Endodermal cell (in vitro differentiated cells): ENCODE results near the gene GPR183. TPM values are rescaled to one million over a fixed set of nuclear protein-coding genes. Genes with fewer than 3 reads are reported as not detected.

Source experiments
- DNase-seq: peaks from one replicate; pipeline ENCODE4 v3.0.0-alpha.2; 2017
- H3K27ac ChIP-seq: 2 replicates; pipeline ENCODE4 v1.5.1; 2013; ENCODE audit warnings: mild to moderate bottlenecking, low read depth, low read length, moderate library complexity
- H3K27me3 ChIP-seq: 2 replicates; pipeline ENCODE4 v1.6.1; 2013; ENCODE audit warnings: mild to moderate bottlenecking, low read length, moderate library complexity; ENCODE audit not compliant: insufficient read depth, control insufficient read depth, poor library complexity, severe bottlenecking
- H3K36me3 ChIP-seq: 2 replicates; pipeline ENCODE4 v1.7.0; 2013; ENCODE audit warnings: mild to moderate bottlenecking, low read length, moderate library complexity; ENCODE audit not compliant: control insufficient read depth, insufficient read depth
- H3K4me1 ChIP-seq: one replicate; pipeline ENCODE4 v1.7.0; 2013; ENCODE audit warnings: low read length; ENCODE audit not compliant: control insufficient read depth, insufficient read depth
- H3K4me3 ChIP-seq: 2 replicates; pipeline ENCODE4 v1.5.1; 2013; ENCODE audit warnings: mild to moderate bottlenecking, low read length, moderate library complexity
- H3K9ac ChIP-seq: 2 replicates; pipeline ENCODE4 v1.6.1; 2013; ENCODE audit warnings: mild to moderate bottlenecking, low read length, moderate library complexity; ENCODE audit not compliant: poor library complexity, severe bottlenecking; ENCODE audit errors: extremely low read depth
- H3K9me3 ChIP-seq: 2 replicates; pipeline ENCODE4 v1.6.1; 2013; ENCODE audit warnings: mild to moderate bottlenecking, low read length, moderate library complexity; ENCODE audit not compliant: control insufficient read depth
- H3K27ac Mint-ChIP-seq: 2 replicates; pipeline ENCODE4 v1.8.0; 2020; ENCODE audit warnings: mixed read lengths
- H3K27me3 Mint-ChIP-seq: 2 replicates; pipeline ENCODE4 v1.8.0; 2021; ENCODE audit warnings: mild to moderate bottlenecking, mixed read lengths; ENCODE audit not compliant: insufficient read depth
- H3K36me3 Mint-ChIP-seq: 2 replicates; pipeline ENCODE4 v1.8.0; 2020; ENCODE audit warnings: low read depth, mixed read lengths
- H3K4me1 Mint-ChIP-seq: 2 replicates; pipeline ENCODE4 v1.8.0; 2020; ENCODE audit warnings: mixed read lengths
- H3K4me3 Mint-ChIP-seq: 2 replicates; pipeline ENCODE4 v1.8.0; 2020; ENCODE audit warnings: mild to moderate bottlenecking, moderate library complexity, mixed read lengths
- H3K9me3 Mint-ChIP-seq: 2 replicates; pipeline ENCODE4 v1.8.0; 2020; ENCODE audit warnings: mild to moderate bottlenecking, mixed read lengths
- WGBS, 2 experiments: methylation state at CpG; one replicate each; pipeline versions ENCODE4 v1.1.5 to v1.1.7; 2013; ENCODE audit warnings: missing lambda C conversion rate in 2 of 2, mixed read lengths in 1 of 2; ENCODE audit not compliant: insufficient coverage in 1 of 2, insufficient read length in 1 of 2; 5-methylcytosine and 5-hydroxymethylcytosine counted together
- total RNA-seq, 2 donors: library from RNA; stranded (reverse); fragmentation: NEBNext Ultra II Directional in 1 of 2; extraction: Animal tissue kit (Norgen Biotek cat#: 25700) in 1 of 2; gene quantifications; 2 replicates in 1 of 2; 3 replicates in 1 of 2; pipeline ENCODE4 v1.2.1, GENCODE V29; 2021
- TF ChIP-seq, protein P1 (sequence below): fragments of 200-600 bp; sonication (generic); conservative IDR thresholded peaks from 2 replicates; pipeline ENCODE4 v1.5.0; 2021; ENCODE audit warnings: antibody characterized with exemption, mild to moderate bottlenecking

The GPR183 gene
- total RNA-seq, 2 donors from 2014 or later = 0.62 TPM; not detected in 1

DNA sequence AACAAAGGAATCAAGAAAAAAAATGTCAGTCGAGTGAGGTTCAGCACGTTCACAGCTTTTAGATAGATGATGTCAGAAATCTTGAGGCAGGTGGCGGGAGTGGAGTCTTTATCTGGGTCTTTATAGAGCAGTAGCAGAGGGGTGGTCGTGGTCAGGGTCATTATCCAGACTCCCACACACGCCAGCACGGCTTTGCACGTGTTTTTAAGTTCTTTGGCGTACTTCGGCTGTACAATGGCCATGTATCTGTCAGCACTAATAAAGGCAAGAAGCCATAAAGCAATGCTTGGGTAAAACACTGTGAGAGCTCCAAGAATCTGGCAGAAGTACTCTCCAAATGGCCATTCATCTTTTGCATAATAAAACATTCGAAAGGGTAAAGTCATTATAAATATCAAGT lies 51.9 kb downstream of the GPR183 start:
- Mint-ChIP-seq H3K36me3 (peaks cover 18% of the 10 kb centered on the region), H3K4me3 (no peak overlapping the region), H3K9me3 (no peaks in the 10 kb centered on the region), H3K27ac (no peak overlapping the region), H3K4me1 (no peaks in the 10 kb centered on the region), H3K27me3 (no peaks in the 10 kb centered on the region)
- Histone ChIP-seq H3K4me1 (no peaks in the 10 kb centered on the region), H3K4me3 (no peak overlapping the region), H3K9me3 (no peaks in the 10 kb centered on the region), H3K27me3 (no peaks in the 10 kb centered on the region), H3K9ac (no peak overlapping the region), H3K36me3 (peaks cover 33% of the 10 kb centered on the region), H3K27ac (no peak overlapping the region)
- no peak for DNase-seq
- WGBS, 2 experiments = 97 to 99% methylated on average over 9 to 10 of the region's 10 CpGs
- TF ChIP-seq, protein P1, sequence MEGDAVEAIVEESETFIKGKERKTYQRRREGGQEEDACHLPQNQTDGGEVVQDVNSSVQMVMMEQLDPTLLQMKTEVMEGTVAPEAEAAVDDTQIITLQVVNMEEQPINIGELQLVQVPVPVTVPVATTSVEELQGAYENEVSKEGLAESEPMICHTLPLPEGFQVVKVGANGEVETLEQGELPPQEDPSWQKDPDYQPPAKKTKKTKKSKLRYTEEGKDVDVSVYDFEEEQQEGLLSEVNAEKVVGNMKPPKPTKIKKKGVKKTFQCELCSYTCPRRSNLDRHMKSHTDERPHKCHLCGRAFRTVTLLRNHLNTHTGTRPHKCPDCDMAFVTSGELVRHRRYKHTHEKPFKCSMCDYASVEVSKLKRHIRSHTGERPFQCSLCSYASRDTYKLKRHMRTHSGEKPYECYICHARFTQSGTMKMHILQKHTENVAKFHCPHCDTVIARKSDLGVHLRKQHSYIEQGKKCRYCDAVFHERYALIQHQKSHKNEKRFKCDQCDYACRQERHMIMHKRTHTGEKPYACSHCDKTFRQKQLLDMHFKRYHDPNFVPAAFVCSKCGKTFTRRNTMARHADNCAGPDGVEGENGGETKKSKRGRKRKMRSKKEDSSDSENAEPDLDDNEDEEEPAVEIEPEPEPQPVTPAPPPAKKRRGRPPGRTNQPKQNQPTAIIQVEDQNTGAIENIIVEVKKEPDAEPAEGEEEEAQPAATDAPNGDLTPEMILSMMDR = no peak

DNA sequence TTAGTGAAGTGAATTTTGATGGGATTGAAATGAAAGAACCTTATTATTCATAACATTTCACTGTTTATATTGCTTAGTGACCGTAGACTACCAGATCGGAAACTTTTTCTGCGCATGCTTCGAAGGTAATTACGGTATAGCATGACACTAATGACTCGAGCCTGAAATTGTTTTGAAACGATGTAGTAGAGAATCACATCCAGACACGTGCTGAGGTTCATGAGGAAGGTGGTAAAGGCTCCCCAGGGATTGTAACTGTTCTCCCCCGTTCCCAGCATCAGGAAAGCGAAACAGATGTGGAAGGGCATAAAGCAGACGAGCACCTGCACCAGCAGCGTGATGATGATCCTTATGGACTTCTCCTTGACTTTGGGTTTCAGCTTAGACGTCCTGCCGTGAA lies 52.4 kb downstream of the GPR183 start:
- no peak for DNase-seq
- WGBS, 2 experiments = 96 to 97% methylated on average over 14 of the region's 14 CpGs
- Histone ChIP-seq H3K4me1 (no peaks in the 10 kb centered on the region), H3K4me3 (no peak overlapping the region), H3K27ac (no peak overlapping the region), H3K36me3 (peaks cover 33% of the 10 kb centered on the region), H3K9ac (no peak overlapping the region), H3K9me3 (no peaks in the 10 kb centered on the region), H3K27me3 (no peaks in the 10 kb centered on the region)
- TF ChIP-seq, protein P1 = no peak
- no peak overlapping the region for H3K27ac Mint-ChIP-seq
- H3K36me3 Mint-ChIP-seq = peaks cover 21% of the 10 kb centered on the region
- no peaks in the 10 kb centered on the region for H3K9me3 Mint-ChIP-seq
- no peaks in the 10 kb centered on the region for H3K27me3 Mint-ChIP-seq
- H3K4me1 Mint-ChIP-seq = no peaks in the 10 kb centered on the region
- no peak overlapping the region for H3K4me3 Mint-ChIP-seq

DNA sequence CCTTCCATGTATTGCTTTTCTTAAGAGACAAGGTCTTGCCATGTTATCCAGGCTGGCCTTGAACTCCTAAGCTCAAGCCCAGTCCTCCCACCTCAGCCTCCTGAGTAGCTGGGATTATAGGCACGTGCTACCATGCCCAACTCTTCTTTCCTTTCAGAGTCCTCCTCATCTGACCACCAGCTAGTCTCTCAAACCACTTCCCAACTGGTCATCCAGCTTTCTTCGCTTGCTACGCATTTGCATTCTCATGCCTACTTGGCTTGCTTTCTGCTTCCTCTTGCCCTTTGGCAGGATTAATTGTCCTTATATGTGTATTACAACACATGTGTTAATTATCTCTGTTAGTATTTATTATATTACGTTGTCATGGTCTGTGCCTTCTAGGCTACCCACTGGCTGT lies 55.3 kb downstream of the GPR183 start:
- Mint-ChIP-seq H3K27ac (no peak overlapping the region), H3K4me3 (no peak overlapping the region), H3K9me3 (no peaks in the 10 kb centered on the region), H3K36me3 (peaks cover 38% of the 10 kb centered on the region), H3K27me3 (no peaks in the 10 kb centered on the region), H3K4me1 (no peaks in the 10 kb centered on the region)
- Histone ChIP-seq H3K36me3 (peaks cover 44% of the 10 kb centered on the region), H3K9ac (no peak overlapping the region), H3K27ac (no peak overlapping the region), H3K4me1 (no peaks in the 10 kb centered on the region), H3K4me3 (no peak overlapping the region), H3K9me3 (no peaks in the 10 kb centered on the region), H3K27me3 (no peaks in the 10 kb centered on the region)
- TF ChIP-seq, protein P1 = no peak
- DNase-seq = no peak
- 80 to 84% methylated on average over 1 to 3 of the region's 4 CpGs for WGBS, 2 experiments
